Glomerular visceral epithelial cell (primary cell): Measurements from ENCODE around the gene BAHD1.

ENCODE experiments used
- DNase-seq: peaks from one replicate; pipeline ENCODE4 v3.0.0-alpha.2; 2016; ENCODE audit errors: extremely low spot score

The BAHD1 gene

DNA sequence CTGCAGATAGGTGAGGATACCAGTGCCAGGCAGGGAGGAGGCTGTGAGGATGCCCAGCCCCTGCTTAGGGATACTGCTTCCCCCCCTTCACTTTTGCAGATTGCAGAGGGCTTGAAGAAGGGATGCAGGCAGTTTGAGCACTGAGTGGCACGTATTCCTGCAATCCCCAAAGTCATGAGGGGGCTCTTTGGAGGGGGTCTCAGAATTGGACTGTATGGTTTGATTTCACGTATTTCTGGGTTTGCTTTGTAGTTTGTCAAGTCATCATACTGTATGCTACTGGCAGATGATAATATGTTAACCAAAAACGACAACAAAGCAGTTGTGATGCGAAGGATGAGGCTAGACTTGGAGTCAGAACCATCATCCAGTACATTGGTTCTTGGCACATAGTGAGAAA is 58.1 kb downstream of the BAHD1 start:
- DNase-seq: no peak

DNA sequence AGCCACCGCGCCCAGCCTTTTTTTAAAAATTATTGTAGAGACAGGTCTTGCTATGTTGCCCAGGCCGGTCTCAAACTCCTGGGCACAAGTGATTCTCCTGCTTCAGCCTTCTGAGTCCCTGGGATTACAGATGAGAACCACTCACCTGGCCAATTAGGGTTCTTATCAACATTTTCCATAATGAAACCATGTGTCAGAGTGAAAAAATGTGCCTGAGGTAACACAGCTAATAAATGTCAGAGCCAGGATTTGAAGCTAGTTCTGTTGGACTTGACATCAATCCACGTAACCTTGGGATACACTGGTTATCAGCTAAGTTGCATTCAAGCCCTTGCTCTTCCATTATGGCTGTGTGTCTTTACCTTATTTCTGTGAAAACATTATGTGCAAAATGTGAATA is 59.2 kb downstream of the BAHD1 start:
- DNase-seq: no peak

DNA sequence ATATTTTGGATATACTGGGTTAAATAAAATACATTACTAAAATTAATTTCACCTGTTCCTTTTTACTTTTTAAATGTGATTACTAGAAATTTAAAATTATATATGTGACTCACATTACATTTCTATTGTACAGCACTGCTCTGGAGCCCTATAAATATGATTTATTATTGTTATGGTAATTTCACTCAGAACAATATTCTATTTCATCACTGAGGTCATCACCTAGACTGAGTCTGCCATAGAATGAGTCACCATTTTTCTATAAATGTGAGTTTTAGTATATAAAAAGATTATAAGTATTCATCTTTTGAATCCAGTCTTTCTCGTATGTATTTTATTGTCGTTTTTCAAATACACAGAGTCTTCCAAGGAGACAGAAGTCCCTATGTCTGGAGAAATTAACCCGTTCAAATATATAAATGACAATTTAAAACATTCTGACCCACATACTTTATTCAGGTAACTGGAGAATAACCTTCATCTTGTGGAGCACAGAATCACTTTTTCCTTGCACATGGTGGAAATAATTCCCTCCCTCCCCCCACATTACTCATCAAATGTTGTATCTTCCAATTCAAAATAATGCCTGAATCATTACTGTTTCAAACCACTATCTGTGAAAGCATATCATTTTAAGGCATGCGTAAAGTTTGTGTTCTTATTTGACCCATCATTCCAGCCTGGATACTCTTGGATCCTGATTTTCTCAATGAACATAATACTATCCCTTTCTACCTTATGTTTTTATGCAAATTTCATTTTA is 60.0 kb downstream of the BAHD1 start:
- DNase-seq: no peak

DNA sequence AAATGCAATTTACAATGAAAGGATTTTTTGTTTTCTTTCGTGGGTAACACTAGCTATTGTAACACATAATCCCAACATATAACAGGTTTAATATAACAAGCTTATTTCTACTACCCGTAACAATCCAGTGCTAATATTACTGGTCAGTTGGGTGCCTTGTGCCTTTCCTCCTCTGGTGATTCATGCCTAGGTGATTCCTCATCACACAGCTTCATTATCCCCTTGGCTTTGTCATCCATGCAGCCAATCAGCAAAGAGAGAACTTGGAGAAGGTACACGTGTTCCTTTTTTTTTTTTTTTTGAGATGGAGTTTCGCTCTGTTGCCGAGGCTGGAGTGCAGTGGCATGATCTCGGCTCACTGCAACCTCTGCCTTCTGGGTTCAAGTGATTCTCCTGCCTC is 60.7 kb downstream of the BAHD1 start:
- DNase-seq: no peak

GRCh38 chr15:40506964-40507571 is 66.3 kb downstream of the BAHD1 start:
- DNase-seq: peak; percentile 78

GRCh38 chr15:40508216-40508615 is 67.5 kb downstream of the BAHD1 start:
- no peak for DNase-seq

DNA sequence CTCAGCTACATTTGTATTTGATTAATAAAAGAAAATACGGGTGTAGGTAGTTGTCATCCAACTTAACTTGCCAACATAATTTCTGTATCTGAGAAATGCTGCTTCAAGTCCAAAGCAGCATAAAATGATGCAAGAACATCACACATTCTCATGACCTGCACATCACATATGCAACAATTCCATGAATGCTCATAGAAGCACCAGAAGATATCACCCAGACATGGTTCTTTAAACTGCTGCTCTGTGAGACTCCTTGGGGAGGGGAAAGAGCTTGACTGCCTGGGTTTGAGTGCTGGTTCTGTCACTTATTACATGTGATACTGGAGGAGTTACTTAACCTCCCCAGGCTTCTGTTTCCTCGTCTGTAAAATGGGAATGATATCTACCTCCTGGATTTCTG is 69.4 kb downstream of the BAHD1 start:
- DNase-seq: no peak

GRCh38 chr15:40511093-40511471 is 70.3 kb downstream of the BAHD1 start:
- DNase-seq: no peak

- peak; percentile 28 for DNase-seq
Observed at GRCh38 chr15:40511472-40512133, 70.8 kb downstream of the BAHD1 start.

GRCh38 chr15:40512440-40512839 is 71.7 kb downstream of the BAHD1 start:
- DNase-seq: no peak

DNA sequence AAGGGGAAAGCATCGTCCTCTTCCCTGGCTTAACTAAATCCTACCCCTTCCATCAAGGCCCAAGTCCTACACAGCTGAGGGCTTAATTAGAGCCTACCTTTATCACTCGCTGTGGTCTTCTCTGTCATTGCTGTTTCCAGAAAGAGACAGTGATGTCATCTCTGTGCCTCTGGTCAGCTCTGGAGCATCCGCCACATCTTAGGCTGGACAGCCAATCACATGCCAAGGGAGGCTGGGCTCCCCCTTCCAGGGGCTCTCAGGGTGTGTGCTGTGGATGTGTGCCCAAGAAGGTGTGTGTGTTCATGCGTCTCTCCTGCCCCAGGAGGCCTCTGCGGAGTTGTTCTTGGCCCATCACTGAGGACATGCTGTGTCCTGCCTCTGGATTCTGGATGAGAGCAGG is 72.9 kb downstream of the BAHD1 start:
- DNase-seq: no peak

DNA sequence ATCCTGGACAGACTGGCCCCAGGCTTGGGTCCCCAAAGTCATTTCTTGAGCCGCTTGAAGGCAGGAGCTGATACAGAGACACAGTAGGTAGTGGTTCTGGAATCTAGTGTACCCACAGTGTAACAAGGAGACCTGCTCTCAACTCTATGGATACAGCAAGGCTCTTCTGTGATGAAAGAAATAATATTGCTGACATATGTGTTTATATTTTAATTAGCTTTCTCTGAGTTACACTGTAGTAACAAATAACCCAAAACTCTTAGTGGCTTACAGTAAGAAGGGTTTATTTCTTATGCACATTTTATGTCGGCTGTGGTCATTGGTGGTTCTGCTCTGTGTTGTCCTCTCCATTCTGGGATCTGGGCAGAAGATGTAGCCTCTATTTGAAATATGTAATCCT is 75.6 kb downstream of the BAHD1 start:
- no peak for DNase-seq
